K562 treated with DMSO at 1 percent for 12 hours (cell line): ENCODE data around the gene PARP4. TPM values are rescaled to one million over a fixed set of nuclear protein-coding genes. Genes with fewer than 3 reads are reported as not detected.

Source experiments
- total RNA-seq: library from RNA; unstranded; fragments of 300-600 nt; gene quantifications from 2 replicates; pipeline ENCODE4 v1.2.3, GENCODE V29; 2022; ENCODE audit not compliant: insufficient read depth

PARP4 gene
- total RNA-seq, result 13.7 and 46.2 TPM in 2 replicates

DNA sequence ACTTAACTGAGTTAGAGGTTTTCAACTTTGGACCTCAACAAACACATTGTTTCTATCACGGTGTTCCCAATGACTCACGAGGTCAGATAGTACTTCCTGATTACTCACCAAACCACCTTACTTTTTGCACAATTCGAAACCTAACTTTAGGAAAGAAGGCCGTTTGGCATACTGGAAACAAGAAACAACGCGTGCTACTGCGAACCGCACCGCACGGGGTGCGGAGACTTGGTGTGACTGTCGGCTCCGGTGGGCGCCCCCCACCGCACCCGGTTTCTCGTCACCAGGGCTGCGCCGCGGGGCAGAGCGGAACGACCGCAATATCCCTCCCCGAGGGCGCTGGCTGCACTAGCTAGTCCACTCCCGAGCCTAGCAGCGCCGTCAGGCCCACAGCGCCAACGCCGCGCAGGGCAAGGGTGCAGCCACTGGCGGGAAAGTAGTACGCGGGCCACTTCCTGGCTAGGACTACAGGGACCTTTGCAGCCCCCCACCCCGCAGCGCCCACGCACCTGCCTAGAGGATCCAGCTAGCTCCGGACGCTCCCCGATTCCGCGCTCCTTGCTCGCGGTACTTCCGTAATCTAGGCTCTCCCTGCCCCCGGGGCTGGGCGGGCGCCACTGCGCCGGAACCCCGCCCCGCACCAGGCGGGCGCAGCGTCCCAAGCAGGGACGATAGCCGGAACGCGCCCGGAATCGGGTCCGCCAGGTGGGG is at the start of gene PARP4:
Gene PARP4 (minus strand): TSS at position 582 of the 711 bp plus-strand sequence. CDS start 9,002 bp downstream, outside the sequence.

Other genes starting within 250 kb of the PARP4 start
- gene C1QTNF9, start 203.2 kb downstream of the PARP4 start, total RNA-seq, result not detected in 2 replicates
- not detected in 2 replicates for gene ATP12A, start 167.6 kb upstream of the PARP4 start, total RNA-seq